Measurements from ENCODE around the gene ST14. TPM values are rescaled to one million over a fixed set of nuclear protein-coding genes. Genes with fewer than 3 reads are reported as not detected.

ST14 gene
- total RNA-seq, 1 donor from 2014 or later = 1.4 TPM

- H3F3A ChIP-seq (ENCODE audit: low read depth) = no peaks in the 10 kb centered on the region
- no peak overlapping the region for H2AFZ ChIP-seq (replicated peaks)
- H3K27me3 ChIP-seq = no peaks in the 10 kb centered on the region
- H3K79me2 ChIP-seq (ENCODE audit: low read depth) = peaks cover 75% of the 10 kb centered on the region
- no peaks in the 10 kb centered on the region for H3K4me1 Mint-ChIP-seq
- H3K36me3 ChIP-seq = peaks cover 11% of the 10 kb centered on the region
- no peak overlapping the region for H3K27ac ChIP-seq
- H3K4me2 ChIP-seq = no peak overlapping the region
- no peak for TF ChIP-seq EZH2phosphoT487 (IDR thresholded peaks at IDR 0.05)
- TF ChIP-seq CTCF (IDR thresholded peaks at IDR 0.05) = no peak
- TF ChIP-seq EZH2 (IDR thresholded peaks at IDR 0.05) = no peak
- H3K36me3 Mint-ChIP-seq = peaks cover 30% of the 10 kb centered on the region
- H3K4me3 ChIP-seq = no peak overlapping the region
- no peak overlapping the region for H3K4me3 Mint-ChIP-seq
- H3K9me3 Mint-ChIP-seq = no peaks in the 10 kb centered on the region
- H4K20me1 ChIP-seq (ENCODE audit: low read depth) = peaks cover 39% of the 10 kb centered on the region
- DNase-seq (ENCODE audit: low spot score) = no peak
- no peaks in the 10 kb centered on the region for H3K9me3 ChIP-seq (ENCODE audit: low read depth)
- no peaks in the 10 kb centered on the region for H3K4me1 ChIP-seq
- no peaks in the 10 kb centered on the region for H3K27me3 Mint-ChIP-seq (ENCODE audit: insufficient read depth, low read depth)
- H3K27ac Mint-ChIP-seq = no peak overlapping the region
- H3K9ac ChIP-seq = no peak overlapping the region
Measured at GRCh38 chr11:130118165-130118564, 41.4 kb upstream of the ST14 start.

GRCh38 chr11:130118636-130119387 lies 40.8 kb upstream of the ST14 start:
- H3K9ac ChIP-seq = no peak overlapping the region
- H3K4me3 ChIP-seq = no peak overlapping the region
- peaks cover 11% of the 10 kb centered on the region for H3K36me3 ChIP-seq
- Mint-ChIP-seq H3K27me3 (ENCODE audit: insufficient read depth, low read depth) (no peaks in the 10 kb centered on the region), H3K9me3 (no peaks in the 10 kb centered on the region), H3K36me3 (peaks cover 32% of the 10 kb centered on the region), H3K4me1 (no peaks in the 10 kb centered on the region), H3K4me3 (no peak overlapping the region), H3K27ac (no peak overlapping the region)
- H4K20me1 ChIP-seq (ENCODE audit: low read depth) = peaks cover 33% of the 10 kb centered on the region
- H3K4me1 ChIP-seq = no peaks in the 10 kb centered on the region
- no peaks in the 10 kb centered on the region for H3K9me3 ChIP-seq (ENCODE audit: low read depth)
- H3K27ac ChIP-seq = no peak overlapping the region
- TF ChIP-seq EZH2phosphoT487 (IDR thresholded peaks at IDR 0.05) (no peak), CTCF (IDR thresholded peaks at IDR 0.05) (no peak), EZH2 (IDR thresholded peaks at IDR 0.05) (no peak)
- H2AFZ ChIP-seq (replicated peaks) = no peak overlapping the region
- H3K4me2 ChIP-seq = no peak overlapping the region
- no peaks in the 10 kb centered on the region for H3K27me3 ChIP-seq
- peaks cover 69% of the 10 kb centered on the region for H3K79me2 ChIP-seq (ENCODE audit: low read depth)
- no peak for DNase-seq (ENCODE audit: low spot score)
- no peaks in the 10 kb centered on the region for H3F3A ChIP-seq (ENCODE audit: low read depth)

DNA sequence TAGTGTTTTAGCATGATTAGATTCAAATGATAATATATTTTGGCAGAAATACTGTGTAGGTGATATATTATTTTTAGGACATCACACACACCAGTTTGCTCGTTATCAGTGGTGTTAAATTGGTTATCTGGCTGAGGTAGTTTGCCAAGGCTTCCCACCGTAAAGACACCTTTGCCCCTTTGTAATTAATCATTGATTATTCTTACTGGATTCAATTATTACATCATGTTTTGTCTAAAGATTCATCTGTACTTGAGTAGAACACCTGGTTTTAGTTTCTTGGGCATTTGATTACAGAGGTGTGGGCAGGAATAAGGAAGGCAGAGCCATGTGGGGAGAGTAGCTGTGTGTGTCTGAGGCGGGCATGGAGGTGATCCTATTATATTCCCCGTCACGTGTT lies 39.5 kb upstream of the ST14 start:
- no peak for DNase-seq (ENCODE audit: low spot score)
- Mint-ChIP-seq H3K27me3 (ENCODE audit: insufficient read depth, low read depth) (peaks cover 2% of the 10 kb centered on the region), H3K27ac (no peak overlapping the region), H3K9me3 (no peaks in the 10 kb centered on the region), H3K4me1 (no peaks in the 10 kb centered on the region), H3K36me3 (peaks cover 36% of the 10 kb centered on the region), H3K4me3 (no peak overlapping the region)
- Histone ChIP-seq H3K4me1 (no peaks in the 10 kb centered on the region), H3K27me3 (no peaks in the 10 kb centered on the region), H3K4me3 (no peak overlapping the region), H3K9me3 (ENCODE audit: low read depth) (no peaks in the 10 kb centered on the region), H3K79me2 (ENCODE audit: low read depth) (peaks cover 68% of the 10 kb centered on the region), H4K20me1 (ENCODE audit: low read depth) (peaks cover 30% of the 10 kb centered on the region), H3K9ac (no peak overlapping the region), H3K4me2 (no peak overlapping the region), H3K36me3 (peaks cover 3% of the 10 kb centered on the region), H3K27ac (no peak overlapping the region), H2AFZ (replicated peaks) (no peak overlapping the region), H3F3A (ENCODE audit: low read depth) (no peaks in the 10 kb centered on the region)
- TF ChIP-seq CTCF (IDR thresholded peaks at IDR 0.05) (no peak), EZH2 (IDR thresholded peaks at IDR 0.05) (no peak), EZH2phosphoT487 (IDR thresholded peaks at IDR 0.05) (no peak)
